GM12878 (cell line): ENCODE data around the gene GALE. TPM values are rescaled to one million over a fixed set of nuclear protein-coding genes. Genes with fewer than 3 reads are reported as not detected.

Experiments
- ATAC-seq: fragments of 200-7000 bp; cut with Tn5 transposase; 3 replicates; pipeline ENCODE4 v1.9.1; 2020; ENCODE audit warnings: mild to moderate bottlenecking, moderate library complexity
- BruUV-seq: library from RNA; stranded (reverse); fragments of 400-500 nt; replicated peaks from 2 replicates; lab custom pipeline; 2021; lab: Mats Ljungman, UMichigan
- CTCF ChIA-PET: fragments of 300-600 bp; sonication (Branson Sonifier 250); formaldehyde crosslinking; extraction: SDS; loops from one replicate; lab custom pipeline; 2021; ENCODE audit warnings: inconsistent platforms; lab: Yijun Ruan, JAX
- POLR2A ChIA-PET: fragments of 350-600 bp; formaldehyde crosslinking; extraction: SDS; loops from one replicate; lab custom pipeline; 2021; ENCODE audit warnings: inconsistent platforms; lab: Charles Lee
- RAD21 ChIA-PET: fragments of 300-600 bp; sonication (Branson Sonifier 250); formaldehyde crosslinking; loops from one replicate; lab custom pipeline; 2023; ENCODE audit warnings: antibody characterized with exemption; ENCODE audit not compliant: unreplicated experiment; lab: Charles Lee
- SMC1A ChIA-PET: fragments of 300-600 bp; sonication (Branson Sonifier 250); formaldehyde crosslinking; loops from one replicate; lab custom pipeline; 2023; ENCODE audit not compliant: unreplicated experiment, uncharacterized antibody; lab: Charles Lee
- DNase-seq: peaks from one replicate; pipeline ENCODE4 v3.0.0-alpha.2; 2011; ENCODE audit warnings: low read depth, low spot score
- FAIRE-seq: peaks from 3 replicates; lab custom pipeline; 2011; peaks lifted over from hg19 to GRCh38; lab: Jason Lieb, UNC
- H2AFZ ChIP-seq: 2 replicates; pipeline ENCODE4 v1.6.0; 2011; ENCODE audit warnings: low read depth, low read length, control low read depth; ENCODE audit not compliant: control insufficient read depth
- H3K27ac ChIP-seq: 2 replicates; pipeline ENCODE4 v1.5.1; 2011; ENCODE audit warnings: control low read depth; ENCODE audit not compliant: control insufficient read depth, insufficient read depth
- H3K27me3 ChIP-seq, 2 experiments: replicated peaks in 1 of 2; 2 replicates each; pipeline versions ENCODE4 v1.6.0 to v1.6.1; 2011; ENCODE audit warnings: low read length in 1 of 2; ENCODE audit not compliant: control insufficient read depth in 2 of 2, insufficient read depth in 2 of 2
- H3K36me3 ChIP-seq, 2 experiments: 2 replicates each; pipeline ENCODE4 v1.5.1; 2011; ENCODE audit warnings: low read length in 1 of 2; ENCODE audit not compliant: control insufficient read depth in 2 of 2, insufficient read depth in 2 of 2
- H3K4me1 ChIP-seq: 2 replicates; pipeline ENCODE4 v1.6.1; 2011; ENCODE audit warnings: mild to moderate bottlenecking, low read length, moderate library complexity, mixed read lengths; ENCODE audit not compliant: control insufficient read depth, insufficient read depth
- H3K4me2 ChIP-seq: 2 replicates; pipeline ENCODE4 v1.6.0; 2011; ENCODE audit warnings: control low read depth; ENCODE audit not compliant: control insufficient read depth, insufficient read depth
- H3K4me3 ChIP-seq: fragments of 200-600 bp; sonication (generic); 2 replicates; pipeline ENCODE4 v1.5.1; 2016
- H3K79me2 ChIP-seq: 2 replicates; pipeline ENCODE4 v1.6.0; 2011; ENCODE audit warnings: low read length; ENCODE audit not compliant: control insufficient read depth, insufficient read depth
- H3K9ac ChIP-seq: 2 replicates; pipeline ENCODE4 v1.8.0; 2011; ENCODE audit warnings: low read length, control low read depth, mixed read lengths; ENCODE audit not compliant: control insufficient read depth, insufficient read depth
- H3K9me3 ChIP-seq: replicated peaks from 3 replicates; pipeline ENCODE4 v1.5.1; 2011; ENCODE audit warnings: mild to moderate bottlenecking, low read length; ENCODE audit not compliant: control insufficient read depth, insufficient read depth
- H4K20me1 ChIP-seq: 2 replicates; pipeline ENCODE4 v1.6.0; 2011; ENCODE audit not compliant: control insufficient read depth, insufficient read depth
- CBFB ChIP-seq: IDR thresholded peaks from 2 replicates; pipeline ENCODE4 v1.6.1; 2016; ENCODE audit warnings: antibody characterized with exemption, low read depth
- CBX5 ChIP-seq: sonication (generic); IDR thresholded peaks from 2 replicates; pipeline ENCODE4 v1.6.1; 2016; ENCODE audit warnings: low read depth, moderate library complexity, mild to moderate bottlenecking, inconsistent platforms
- CEBPB ChIP-seq, 2 experiments: fragments of 150-350 bp in 1 of 2; IDR thresholded peaks; 2 replicates each; pipeline ENCODE4 v1.6.1; 2012 to 2014; ENCODE audit warnings: low read depth in 2 of 2, low read length in 2 of 2, borderline replicate concordance in 1 of 2, inconsistent platforms in 1 of 2
- HDGF ChIP-seq: fragments of 450-650 bp; IDR thresholded peaks from 2 replicates; pipeline ENCODE4 v1.6.1; 2016; ENCODE audit warnings: antibody characterized with exemption
- LARP7 ChIP-seq: fragments of 450-650 bp; IDR thresholded peaks from 2 replicates; pipeline ENCODE4 v1.6.1; 2017; ENCODE audit warnings: mild to moderate bottlenecking
- NR2F1 ChIP-seq: fragments of 450-650 bp; conservative IDR thresholded peaks from 2 replicates; pipeline ENCODE4 v1.6.1; 2017; ENCODE audit warnings: mild to moderate bottlenecking
- PBX3 ChIP-seq: IDR thresholded peaks from 2 replicates; pipeline ENCODE4 v1.6.1; 2011; ENCODE audit warnings: mild to moderate bottlenecking, low read depth, low read length, moderate library complexity; ENCODE audit not compliant: insufficient replicate concordance
- POLR2A ChIP-seq: IDR thresholded peaks from 2 replicates; pipeline ENCODE4 v1.6.1; 2011; ENCODE audit warnings: low read depth, mild to moderate bottlenecking, low read length
- POLR2AphosphoS2 ChIP-seq: IDR thresholded peaks from 2 replicates; pipeline ENCODE4 v1.6.1; 2011; ENCODE audit warnings: low read depth, mild to moderate bottlenecking, low read length, improper control_type of control experiment, moderate library complexity
- POU2F2 ChIP-seq: IDR thresholded peaks from 3 replicates; pipeline ENCODE4 v1.6.1; 2011; ENCODE audit warnings: low read depth, mild to moderate bottlenecking, low read length, borderline replicate concordance
- REST ChIP-seq: IDR thresholded peaks from 2 replicates; pipeline ENCODE4 v1.6.1; 2012; ENCODE audit warnings: mild to moderate bottlenecking, low read depth, low read length
- RUNX3 ChIP-seq: IDR thresholded peaks from 2 replicates; pipeline ENCODE4 v1.6.1; 2012; ENCODE audit warnings: low read length, inconsistent platforms
- ZBED1 ChIP-seq: IDR thresholded peaks from 2 replicates; pipeline ENCODE4 v1.6.1; 2016; ENCODE audit warnings: borderline replicate concordance
- ZNF24 ChIP-seq: fragments of 450-650 bp; IDR thresholded peaks from 2 replicates; pipeline ENCODE4 v1.6.1; 2017; ENCODE audit warnings: antibody characterized with exemption, mild to moderate bottlenecking
- ZNF384 ChIP-seq: IDR thresholded peaks from 2 replicates; pipeline ENCODE4 v1.6.1; 2012; ENCODE audit warnings: low read depth, mild to moderate bottlenecking, low read length, improper control_type of control experiment, borderline replicate concordance
- WGBS: methylation state at CpG from one replicate; pipeline ENCODE4 v1.1.6; 2016; ENCODE audit warnings: low lambda C conversion rate; ENCODE audit not compliant: insufficient replicate concordance, insufficient coverage; ENCODE audit errors: missing lambda C conversion rate; 5-methylcytosine and 5-hydroxymethylcytosine counted together
- in situ Hi-C: fragments of 300-500 bp; cut with MboI; formaldehyde crosslinking; loops from 9 replicates; pipeline ENCODE4 v1.14.3; 2018; ENCODE audit warnings: mixed read lengths
- intact Hi-C: fragments of 100-400 bp; cut with micrococcal nuclease; formaldehyde crosslinking; loops from one replicate; pipeline ENCODE4 v1.14.2; 2022; ENCODE audit not compliant: unreplicated experiment
- polyA plus RNA-seq, 11 experiments: library from polyadenylated mRNA; depleted of rRNA in 4 of 11; unstranded in 6 of 11; stranded (reverse) in 5 of 11; fragments of >200 nt; fragmentation: Nextera tagmentation in 4 of 11; fragmentation: Illumina TruSeq in 1 of 11; extraction: Ambion mirVana in 4 of 11; extraction: Trizol in 1 of 11; gene quantifications; 1 replicate in 1 of 11; 2 replicates in 10 of 11; pipeline versions ENCODE4 v1.2.1 to v1.2.3, GENCODE V29; 2011 to 2016; ENCODE audit warnings: inconsistent platforms in 2 of 11, missing spikeins in 2 of 11, low read depth in 1 of 11
- total RNA-seq, 4 experiments: library from RNA; depleted of rRNA in 3 of 4; stranded (reverse); fragments of >200 nt in 3 of 4; fragmentation: Illumina TruSeq in 1 of 4; extraction: Trizol in 1 of 4; gene quantifications; 2 replicates each; pipeline versions ENCODE4 v1.2.1 to v1.2.3, GENCODE V29; 2013 to 2021
- TF ChIP-seq, protein P1 (sequence below): fragments of 450-650 bp; IDR thresholded peaks from 2 replicates; pipeline ENCODE4 v1.6.1; 2016; ENCODE audit warnings: mild to moderate bottlenecking, moderate library complexity, borderline replicate concordance

The GALE gene
- total and polyA plus RNA-seq, 10 of the 15 experiments (the other 5 are each of a cell fraction or from before 2014, with no cell fraction given), result 4.2 to 93.7 (median 40.4) TPM

DNA sequence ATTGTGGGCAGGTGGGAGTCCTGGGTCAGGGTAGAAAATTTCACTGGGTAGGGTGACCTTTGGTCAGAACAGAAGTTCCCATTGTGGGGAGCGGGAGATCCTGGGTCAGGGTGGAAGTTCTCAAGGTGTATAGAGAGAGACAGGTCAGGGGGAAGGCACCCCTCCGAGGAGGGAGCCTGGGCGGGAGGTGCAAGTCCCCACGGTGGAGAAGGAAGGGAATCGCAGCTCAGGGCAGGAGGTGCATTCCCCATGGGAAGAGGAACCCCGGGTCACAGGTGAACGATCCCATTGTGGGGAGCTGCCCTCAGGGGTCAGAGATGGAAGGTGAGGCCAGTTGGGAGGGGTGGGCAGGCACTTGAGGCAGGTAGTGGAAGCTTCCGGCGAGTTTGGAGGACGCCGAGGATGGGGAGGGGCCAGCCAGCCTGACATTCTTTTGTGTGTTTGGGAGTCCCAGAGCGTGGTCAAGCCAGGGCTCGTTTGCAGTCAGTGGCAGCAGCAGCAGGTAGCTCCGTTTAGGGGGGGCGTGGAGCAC, 9.0 kb downstream of the GALE start:
- FAIRE-seq (no peak), ATAC-seq (peak; percentile 65), DNase-seq (no peak)
- 0 out of 2 replicates have a peak, but pooled peaks cover 5% of the 10 kb centered on the region for H3K4me1 ChIP-seq
- SMC1A ChIA-PET, result interaction anchor here (0.6 to 1.5 kb wide), 3 partner anchors 14 to 436 kb away, joined by 3 to 4 read pairs (median 3); no protein-coding TSS in a partner anchor
- peak overlapping the region; percentile 58 for H2AFZ ChIP-seq
- in situ Hi-C loops, result loop anchor here (25.0 kb wide), 1 partner anchor 1446 kb away; the partner anchor contains the start of genes RSRP1 and SYF2
- intact Hi-C loops, result no loop called here
- RAD21 ChIA-PET, result interaction anchor here (0.6 to 1.4 kb wide), 7 partner anchors 14 to 294 kb away, joined by 3 to 7 read pairs (median 3); partner anchors contain the start of gene PITHD1
- peaks cover 23% of the 10 kb centered on the region for H3K79me2 ChIP-seq
- H3K36me3 ChIP-seq, result peaks cover 14 to 16% of the 10 kb centered on the region in 2 experiments; a peak in 3 of 4 replicates
- BruUV-seq, result no TSS peak
- POLR2A ChIA-PET, result interaction anchor here (0.5 to 2.4 kb wide), 5 partner anchors 10 to 161 kb away, joined by 3 to 10 read pairs (median 3); partner anchors contain the start of gene PITHD1
- CTCF ChIA-PET, result interaction anchor here (0.7 to 1.7 kb wide), 6 partner anchors 10 to 125 kb away, joined by 3 to 10 read pairs (median 6); no protein-coding TSS in a partner anchor
- H3K9ac ChIP-seq, result peak overlapping the region; percentile 89
- H3K27ac ChIP-seq, result peak overlapping the region; percentile 71
- H3K27me3 ChIP-seq, result no peaks in the 10 kb centered on the region
- peak overlapping the region; percentile 61 for H3K4me2 ChIP-seq
- H3K4me3 ChIP-seq, result peak overlapping the region; percentile 93
- 1% methylated on average over 14 of the region's 15 CpGs for WGBS
- no peaks in the 10 kb centered on the region for H4K20me1 ChIP-seq
- no peaks in the 10 kb centered on the region for H3K9me3 ChIP-seq
- TF ChIP-seq PBX3 (no peak), POLR2A (no peak), HDGF (peak; percentile 16; the same call in 1 of the 2 replicates), POU2F2 (0 out of 3 replicates have a peak, but pooled peaks have one; percentile 17), CEBPB (IDR thresholded peaks at IDR 0.05; ENCODE audit: borderline replicate concordance in 1 of 2, low read depth in 2 of 2, low read length in 2 of 2) (no peak), ZNF384 (no peak), ZBED1 (no peak), NR2F1 (peak; percentile 57), ZNF24 (no peak), RUNX3 (no peak), LARP7 (peak; percentile 48; the same call in 1 of the 2 replicates), POLR2AphosphoS2 (no peak), CBFB (no peak), REST (no peak), CBX5 (no peak)
- TF ChIP-seq, protein P1, sequence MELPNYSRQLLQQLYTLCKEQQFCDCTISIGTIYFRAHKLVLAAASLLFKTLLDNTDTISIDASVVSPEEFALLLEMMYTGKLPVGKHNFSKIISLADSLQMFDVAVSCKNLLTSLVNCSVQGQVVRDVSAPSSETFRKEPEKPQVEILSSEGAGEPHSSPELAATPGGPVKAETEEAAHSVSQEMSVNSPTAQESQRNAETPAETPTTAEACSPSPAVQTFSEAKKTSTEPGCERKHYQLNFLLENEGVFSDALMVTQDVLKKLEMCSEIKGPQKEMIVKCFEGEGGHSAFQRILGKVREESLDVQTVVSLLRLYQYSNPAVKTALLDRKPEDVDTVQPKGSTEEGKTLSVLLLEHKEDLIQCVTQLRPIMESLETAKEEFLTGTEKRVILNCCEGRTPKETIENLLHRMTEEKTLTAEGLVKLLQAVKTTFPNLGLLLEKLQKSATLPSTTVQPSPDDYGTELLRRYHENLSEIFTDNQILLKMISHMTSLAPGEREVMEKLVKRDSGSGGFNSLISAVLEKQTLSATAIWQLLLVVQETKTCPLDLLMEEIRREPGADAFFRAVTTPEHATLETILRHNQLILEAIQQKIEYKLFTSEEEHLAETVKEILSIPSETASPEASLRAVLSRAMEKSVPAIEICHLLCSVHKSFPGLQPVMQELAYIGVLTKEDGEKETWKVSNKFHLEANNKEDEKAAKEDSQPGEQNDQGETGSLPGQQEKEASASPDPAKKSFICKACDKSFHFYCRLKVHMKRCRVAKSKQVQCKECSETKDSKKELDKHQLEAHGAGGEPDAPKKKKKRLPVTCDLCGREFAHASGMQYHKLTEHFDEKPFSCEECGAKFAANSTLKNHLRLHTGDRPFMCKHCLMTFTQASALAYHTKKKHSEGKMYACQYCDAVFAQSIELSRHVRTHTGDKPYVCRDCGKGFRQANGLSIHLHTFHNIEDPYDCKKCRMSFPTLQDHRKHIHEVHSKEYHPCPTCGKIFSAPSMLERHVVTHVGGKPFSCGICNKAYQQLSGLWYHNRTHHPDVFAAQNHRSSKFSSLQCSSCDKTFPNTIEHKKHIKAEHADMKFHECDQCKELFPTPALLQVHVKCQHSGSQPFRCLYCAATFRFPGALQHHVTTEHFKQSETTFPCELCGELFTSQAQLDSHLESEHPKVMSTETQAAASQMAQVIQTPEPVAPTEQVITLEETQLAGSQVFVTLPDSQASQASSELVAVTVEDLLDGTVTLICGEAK, result no peak
